Astrocyte of the hippocampus (primary cell): ENCODE data around the gene HECA.
"Not testable (repeated sequence)": the region's sequence is repeated elsewhere in the genome, so short reads cannot be mapped to it uniquely, and the experiment has no call there.

ENCODE experiments used
- DNase-seq: peaks from one replicate; pipeline ENCODE4 v3.0.0; 2011; ENCODE audit warnings: low read depth, low spot score

HECA gene

DNA sequence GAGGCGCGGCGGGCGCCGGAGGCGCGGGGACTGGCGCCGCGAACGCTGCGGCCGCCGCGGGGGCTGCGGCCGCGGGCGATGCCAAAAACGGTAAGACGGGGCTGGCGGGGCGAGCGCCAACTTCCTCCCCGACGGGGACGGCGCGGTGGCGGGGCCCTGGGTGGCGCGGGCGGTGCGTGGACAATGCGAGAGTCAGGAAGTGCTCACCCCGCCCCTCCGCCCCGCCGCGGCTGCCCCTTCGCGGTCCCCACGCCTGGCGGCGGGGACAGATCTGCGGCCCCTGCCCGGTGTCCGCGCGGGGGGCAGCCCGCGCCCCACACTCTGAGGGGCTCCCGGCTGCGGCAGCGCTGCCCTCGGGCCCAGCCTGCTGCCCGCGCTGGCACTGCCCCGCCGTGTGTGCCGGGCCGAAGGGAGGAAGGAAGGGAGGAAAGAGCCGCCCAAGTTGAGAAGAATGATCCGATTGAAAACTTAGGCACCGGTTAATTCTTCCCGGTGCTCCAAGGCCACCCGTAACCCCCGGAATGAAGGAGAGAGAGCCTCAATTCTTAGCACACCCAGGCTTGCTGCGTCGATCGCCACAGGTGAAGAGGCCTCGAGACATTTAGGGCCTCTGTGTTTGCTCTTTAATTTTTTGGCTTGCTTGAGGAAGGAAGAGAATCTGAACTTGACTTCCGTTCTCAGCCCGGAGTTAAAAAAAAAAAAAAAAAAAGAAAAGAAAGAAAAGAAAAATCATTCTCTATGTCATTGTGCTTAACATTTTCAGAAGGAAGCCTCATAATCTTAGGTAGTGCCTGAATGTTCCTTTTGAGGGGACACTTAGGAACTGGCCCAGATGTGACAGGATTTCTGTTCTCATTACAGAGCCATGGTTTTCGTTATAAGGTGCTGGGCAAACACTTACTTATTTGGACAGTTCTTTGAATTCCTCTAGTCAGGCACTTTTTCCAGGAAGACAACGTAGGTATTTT is 982 bp downstream of the HECA start:
- DNase-seq, result peak; percentile 58

DNA sequence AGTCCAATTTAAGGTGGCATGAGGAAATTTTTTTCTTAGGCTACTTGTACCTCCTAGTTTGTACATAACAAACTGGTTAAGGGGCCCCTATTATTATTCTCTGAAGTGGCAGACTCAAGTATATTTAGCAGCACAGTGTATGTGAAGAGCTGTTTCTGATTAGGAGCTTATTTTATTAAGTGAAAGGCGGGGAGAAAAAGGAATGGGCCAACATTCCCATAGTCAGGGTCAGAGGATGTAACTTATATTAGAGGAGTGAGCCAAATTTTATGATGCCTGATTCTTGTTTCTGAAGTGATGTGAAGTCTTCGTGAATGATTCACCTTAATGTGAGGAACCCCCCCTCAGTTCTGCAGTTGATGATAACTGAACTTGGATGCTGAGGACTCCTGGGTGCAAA is 2.8 kb downstream of the HECA start:
- no peak for DNase-seq

DNA sequence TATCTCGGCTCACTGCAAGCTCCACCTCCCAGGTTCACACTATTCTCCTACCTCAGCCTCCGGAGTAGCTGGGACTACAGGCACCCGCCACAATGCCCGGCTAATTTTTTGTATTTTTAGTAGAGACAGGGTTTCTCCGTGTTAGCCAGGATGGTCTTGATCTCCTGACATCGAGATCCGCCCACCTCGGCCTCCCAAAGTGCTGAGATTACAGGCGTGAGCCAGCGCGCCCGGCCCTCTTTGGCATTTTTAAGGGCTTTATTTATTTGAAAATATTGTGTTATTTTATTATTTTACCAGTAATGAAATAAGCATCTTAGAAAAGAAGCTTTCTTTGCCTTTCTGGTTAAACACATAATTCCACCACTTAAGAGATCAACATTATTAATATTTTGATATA is 6.0 kb downstream of the HECA start:
- not testable (repeated sequence) for DNase-seq

DNA sequence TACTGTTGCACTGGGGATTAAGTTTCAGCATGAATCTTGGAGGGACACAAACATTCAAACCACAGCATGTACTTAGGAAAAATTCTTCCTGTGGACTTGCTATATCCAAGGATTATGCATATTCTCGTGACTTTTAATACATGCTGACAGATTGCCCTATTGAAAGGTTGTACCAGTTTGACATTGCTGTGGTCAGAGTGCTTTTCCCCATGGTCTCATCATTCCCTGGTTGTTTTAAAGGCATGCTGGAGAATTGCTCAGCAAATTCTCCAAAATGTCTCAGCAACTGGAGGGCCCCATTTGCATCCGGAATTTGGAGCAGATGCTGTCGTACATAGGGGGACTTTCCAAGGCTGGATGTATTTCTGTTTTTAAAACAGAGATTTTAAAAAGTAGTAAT is 7.4 kb downstream of the HECA start:
- no peak for DNase-seq

DNA sequence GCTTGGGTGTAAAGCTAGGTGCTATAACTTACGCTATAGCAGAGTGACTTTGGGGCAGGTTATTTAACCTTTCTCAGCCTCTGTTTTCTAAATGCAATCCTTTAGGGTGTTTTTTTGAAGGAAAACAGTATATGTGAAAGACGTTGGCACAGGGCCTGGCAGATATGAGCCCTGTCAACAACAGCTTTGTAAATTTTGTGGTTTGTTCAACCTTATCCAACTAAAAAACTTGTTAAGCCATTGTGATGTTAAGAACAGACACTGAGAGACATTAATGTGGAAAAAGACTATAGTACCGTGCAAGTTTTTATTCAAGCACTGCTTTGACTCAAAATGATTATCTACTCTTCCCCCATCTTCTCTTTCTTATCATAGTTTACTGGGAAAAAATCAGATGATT is 8.2 kb downstream of the HECA start:
- DNase-seq, result no peak

DNA sequence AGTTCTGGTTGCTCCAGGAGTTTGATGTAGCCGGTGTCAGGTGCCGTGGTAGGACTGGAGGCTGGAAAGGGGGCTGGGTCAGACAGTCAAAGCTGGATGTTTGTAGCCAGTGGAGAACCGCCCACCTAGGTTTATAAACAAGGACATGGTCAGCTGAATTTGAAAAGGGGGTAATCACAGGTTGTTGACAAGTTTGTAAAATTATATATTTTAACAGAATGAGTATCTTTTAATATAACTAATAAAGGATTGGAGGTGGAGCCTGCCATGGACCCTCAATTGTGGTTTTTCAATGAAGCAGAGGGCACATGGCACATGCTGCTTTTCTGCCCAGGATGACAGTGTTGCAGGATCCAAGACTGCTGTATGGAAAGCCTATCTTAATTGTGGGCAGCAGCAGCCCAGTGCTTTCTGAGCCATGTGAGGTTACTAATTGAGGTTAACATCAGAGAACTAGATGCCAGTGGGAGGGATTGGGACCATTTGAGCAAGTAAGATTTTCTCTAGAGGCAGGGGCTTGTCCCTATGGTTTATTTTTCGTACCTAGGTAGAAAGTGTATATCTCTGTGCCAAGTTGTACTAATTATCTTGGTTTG is 9.7 kb downstream of the HECA start:
- no peak for DNase-seq

DNA sequence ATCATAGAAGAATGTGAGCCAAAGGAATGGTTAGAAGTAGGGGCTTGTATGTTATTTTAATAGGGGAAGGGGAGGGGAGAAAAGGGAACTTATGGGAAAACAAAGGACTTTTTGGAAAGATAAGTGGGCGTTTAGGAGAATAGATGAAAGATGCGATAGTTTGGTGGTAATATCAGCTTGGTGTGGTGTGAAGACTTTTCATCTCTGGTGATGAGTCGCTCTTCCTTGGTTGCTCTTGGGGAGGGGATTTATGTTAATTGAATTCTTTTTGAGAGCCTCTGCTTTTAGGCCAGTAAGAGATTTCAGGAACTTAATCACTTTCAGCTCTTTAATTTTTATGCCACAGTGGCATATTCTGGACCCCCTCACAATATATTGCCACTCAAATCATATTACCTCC is 10.8 kb downstream of the HECA start:
- no peak for DNase-seq

DNA sequence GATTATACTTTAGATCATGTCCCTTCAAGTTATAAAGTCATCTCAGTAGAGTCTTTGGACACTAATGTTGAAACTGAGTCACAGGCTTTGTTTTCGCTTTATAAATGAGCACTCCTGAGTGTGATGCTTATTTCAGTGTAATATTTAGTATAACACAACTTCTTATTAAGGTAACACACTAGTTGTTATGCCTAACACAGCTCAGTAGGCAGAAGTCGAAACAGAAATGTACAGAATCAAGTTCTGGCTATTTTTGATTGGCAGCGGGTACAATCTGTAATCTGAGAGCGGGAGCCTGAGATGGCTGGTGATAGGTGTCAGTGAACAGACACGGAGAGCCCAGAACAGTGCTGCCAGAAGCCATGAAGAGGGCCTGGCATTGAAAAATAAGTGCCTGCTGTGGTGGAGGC is 11.4 kb downstream of the HECA start:
- no peak for DNase-seq

DNA sequence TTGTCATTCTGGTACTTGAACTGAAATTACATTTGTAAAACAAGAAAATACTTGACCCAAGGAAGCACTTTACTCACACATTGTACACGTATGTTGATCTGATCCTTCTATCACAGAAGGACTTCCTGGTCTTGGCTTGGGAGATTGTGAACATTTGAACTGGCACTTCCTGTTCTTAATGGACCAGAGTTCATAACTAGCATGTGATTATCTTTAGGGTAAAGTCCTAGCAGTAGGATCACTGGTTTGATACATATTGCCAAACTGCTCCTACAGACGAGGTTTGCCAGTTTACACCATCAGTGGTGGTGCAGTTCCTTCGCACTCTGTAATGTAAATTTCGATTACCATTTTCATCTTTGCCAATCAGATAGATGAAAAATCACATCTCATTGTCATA is 12.7 kb downstream of the HECA start:
- no peak for DNase-seq

DNA sequence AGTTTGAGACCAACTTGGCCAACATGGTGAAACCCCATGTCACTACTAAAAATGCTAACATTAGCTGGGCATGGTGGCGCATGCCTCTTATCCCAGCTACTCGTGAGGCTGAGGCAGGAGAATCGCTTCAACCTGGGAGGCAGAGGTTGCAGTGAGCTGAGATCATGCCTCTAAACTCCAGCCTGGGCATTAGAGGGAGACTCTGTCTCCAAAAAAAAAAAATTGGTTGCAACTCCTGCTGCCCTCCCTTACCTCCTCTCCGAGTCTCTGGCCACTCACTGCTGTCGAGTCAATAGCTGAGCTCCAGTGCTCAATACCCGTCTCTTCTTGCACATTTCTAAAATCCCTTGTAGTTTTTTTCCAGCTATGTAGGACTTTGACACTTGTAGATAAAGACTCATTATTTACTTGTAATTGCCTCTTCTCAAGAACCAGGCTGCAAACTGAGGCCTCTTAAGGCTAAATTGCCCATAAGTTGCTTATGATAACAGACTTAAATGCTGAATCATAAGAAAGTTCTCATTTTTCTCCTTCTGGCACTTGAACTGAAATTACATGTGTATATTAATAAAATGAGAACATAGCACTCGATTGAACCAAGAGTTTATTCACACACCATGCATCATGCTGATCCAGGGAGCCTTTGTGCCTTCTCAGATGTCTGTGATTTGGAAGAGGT is 13.8 kb downstream of the HECA start:
- DNase-seq, result no peak

DNA sequence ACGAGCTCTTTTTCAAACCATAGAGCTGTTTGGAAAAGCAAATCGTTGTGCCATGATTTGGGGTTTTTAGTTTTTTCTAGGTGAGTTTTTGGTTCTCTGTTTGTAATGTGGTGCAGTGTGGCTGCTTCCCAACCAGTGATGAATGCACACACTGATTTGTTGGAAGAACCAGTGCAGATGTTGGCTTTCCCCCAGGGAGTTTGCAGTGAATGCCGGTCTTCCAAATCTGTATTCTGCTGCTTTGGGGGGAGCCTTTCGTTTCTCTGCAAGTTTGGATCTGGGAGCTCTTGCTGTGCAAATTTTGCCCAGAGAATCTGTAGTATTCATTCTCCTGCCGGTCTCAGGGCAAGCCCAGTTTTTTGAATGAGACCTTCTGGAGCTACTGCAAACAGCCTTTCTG is 14.5 kb downstream of the HECA start:
- DNase-seq, result peak; percentile 51

DNA sequence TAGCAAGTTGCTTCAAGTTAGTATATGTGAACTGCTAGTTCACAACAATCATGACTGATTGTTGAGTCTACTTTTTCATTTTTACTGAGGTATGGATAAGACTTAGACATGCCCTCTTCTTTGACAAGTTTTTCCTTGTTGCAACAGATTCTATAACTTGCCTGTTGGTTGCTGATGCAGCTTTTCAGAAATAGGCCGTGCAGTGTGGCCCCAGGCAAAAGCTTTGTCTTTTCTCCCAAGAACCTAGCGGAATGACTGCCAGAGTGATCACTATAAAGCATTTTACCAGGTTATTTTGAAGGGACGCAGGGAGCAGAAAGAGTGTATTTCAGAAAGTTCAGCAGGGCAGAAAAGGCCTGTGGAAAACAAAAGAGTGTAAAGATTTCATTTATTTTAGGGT is 16.0 kb downstream of the HECA start:
- peak; percentile 25 for DNase-seq

DNA sequence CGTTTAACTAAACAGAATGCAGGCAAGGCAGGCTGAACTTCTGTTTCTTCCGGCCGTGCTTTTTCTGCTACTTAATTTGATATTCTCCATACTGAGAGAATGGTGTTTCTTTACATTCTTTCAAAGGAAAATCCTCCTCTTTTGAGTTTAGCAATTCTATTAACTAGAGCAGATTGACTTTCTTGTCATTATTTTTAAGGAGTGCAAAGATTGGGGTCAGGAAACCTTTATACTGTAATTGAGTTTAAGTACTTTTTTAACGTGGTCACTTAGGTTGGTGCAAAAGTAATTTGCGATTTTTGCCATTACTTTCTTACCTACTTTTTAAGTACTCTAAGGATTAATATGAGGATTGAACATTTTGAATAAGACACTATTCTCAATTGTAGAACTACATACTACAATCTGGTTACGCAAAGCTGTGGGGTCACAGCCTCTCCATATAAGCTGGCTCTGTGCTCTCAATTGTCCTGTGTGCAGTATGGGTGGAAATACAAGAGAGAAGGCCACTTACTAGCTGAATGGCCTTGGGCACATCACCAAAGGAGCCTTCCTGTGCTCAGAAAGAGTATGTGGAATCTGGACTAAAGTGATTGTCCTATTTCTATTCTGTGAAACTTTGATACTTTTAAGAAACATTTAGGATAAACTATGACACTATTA is 16.7 kb downstream of the HECA start:
- no peak for DNase-seq

DNA sequence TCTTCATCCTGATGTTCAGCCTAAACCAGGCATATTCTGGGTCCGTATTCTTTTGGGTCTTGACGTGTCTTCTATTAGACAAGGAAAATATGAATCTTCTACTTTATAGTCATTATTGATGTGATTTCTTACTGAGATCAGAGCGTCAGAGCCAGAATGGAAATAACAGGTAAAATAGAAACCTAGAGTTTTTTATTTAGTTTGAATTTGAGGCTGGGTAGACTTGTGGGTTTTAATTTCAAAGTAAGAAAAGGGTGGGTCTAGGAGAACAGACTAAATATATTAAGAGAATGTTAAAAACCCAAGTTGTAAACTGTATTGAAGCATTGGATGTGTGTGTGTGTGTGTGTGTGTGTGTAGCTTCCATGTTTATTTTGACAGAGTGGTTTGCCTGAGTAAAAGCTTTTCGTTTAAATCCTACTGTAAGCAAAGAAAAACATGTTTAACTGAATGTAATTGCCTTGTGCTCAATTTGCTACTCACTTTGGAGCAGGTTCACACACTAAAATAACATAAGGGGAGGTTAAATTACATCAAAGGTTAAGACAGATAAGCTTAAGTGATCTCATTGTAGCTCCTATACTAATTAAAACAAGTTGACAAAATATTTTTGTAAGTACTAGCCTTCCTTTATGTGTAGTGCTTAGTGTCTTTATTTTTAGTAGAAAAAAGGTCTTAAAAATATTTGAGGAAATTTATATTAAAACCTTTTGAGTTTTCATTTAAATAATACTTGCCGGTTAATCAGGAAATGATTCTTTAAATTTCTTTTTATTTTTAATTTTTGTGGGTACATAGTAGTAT is 17.4 kb downstream of the HECA start:
- DNase-seq, result no peak

DNA sequence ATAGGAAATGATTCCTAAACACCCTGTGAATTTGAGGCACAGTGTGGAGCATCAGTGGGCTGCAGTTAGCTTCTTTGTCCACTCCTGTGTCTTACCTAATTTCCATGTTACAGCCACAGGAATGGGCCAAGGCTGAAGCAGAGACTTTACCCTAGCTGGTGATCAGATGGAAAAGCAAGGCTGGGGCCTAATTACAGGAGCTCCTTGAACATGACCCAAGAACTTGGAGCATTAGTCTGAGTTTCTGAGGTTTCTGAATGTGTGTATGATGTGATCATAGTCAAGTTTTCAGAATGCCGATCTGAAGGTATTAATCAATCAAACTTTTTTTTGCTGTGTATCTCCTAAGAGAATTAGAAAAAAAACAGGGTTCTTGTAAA is 18.0 kb downstream of the HECA start:
- peak; percentile 75 for DNase-seq

DNA sequence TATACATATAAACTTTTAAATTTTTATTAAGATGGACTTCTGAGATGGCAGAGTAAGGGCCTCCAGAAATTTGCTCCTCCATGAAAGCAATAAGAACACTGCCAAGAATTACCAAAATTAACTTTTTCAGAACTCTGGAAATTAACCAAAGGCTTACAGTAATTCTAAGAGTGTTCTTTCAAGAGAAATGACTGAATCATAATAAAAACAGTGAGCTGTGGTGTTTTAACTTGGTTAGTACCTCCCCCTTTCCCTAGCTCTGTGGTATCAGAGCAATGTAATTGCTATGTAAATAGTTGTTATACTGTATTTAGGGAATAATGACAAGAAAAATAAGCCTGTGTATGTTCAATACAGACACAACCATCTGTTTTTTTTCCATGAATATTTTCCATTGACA is 19.0 kb downstream of the HECA start:
- DNase-seq, result peak; percentile 49

DNA sequence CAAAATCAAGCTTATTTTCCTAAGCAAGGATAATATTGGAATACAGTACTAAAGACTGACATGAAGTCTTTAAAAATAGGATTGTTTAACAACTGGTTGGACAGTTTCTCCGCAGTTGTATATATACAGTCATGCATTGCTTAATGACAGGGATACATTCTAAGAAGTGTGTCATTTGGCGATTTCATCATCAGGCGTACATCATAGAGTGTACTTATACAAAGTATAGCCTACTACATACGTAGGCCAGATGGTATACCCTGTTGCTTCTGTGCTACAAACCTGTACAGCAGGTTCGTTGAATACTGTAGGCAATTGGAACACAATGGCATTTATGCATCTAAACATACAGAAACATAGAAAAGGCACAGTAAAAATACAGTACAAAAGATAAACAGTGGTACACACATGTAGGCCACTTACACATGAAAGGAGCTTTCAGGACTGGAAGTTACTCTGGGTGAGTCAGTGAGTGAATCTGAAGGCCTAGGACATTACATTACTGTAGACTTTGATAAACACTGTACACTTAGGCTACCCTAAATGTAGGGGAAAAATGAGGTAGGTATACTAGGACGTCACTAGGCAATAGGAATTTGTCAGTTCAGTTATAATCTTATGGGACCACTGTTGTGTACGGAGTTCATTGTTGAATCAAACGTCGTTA is 20.1 kb downstream of the HECA start:
- no peak for DNase-seq

DNA sequence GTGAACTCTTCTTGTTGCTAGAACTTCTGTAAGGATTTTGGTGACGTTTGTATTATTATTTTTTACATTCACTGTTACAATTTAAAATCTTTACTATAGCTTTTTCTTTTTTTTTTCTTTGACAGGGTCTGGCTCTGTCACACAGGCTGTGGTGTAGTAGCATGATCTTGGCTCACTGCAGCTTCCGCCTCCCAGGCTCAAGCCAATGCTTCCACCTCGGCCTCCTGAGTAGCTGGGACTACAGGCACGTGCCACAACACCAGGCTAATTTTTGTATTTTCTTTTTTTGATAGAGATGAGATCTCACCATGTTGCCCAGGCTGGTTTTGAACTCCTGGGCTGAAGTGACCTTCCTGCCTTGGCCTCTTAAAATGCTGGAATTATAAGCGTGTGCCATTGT is 21.2 kb downstream of the HECA start:
- no peak for DNase-seq

DNA sequence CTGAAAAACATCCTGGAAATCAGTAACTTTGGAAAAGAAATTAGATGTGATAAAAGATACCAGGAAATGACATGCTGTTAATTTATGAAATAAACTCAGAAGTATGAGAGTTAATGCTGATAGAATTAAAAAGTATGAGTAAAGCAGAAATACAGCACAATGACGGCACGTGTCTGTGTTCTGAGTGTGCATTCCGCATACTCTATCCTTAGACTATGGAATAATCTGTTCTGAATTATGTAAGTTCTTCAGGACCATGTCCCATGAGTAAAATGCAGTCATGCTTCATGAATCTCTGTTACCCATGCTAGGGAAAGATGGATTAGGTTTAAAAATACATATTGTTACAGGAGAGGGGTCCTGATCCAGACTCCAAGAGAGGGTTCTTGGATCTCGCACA is 21.7 kb downstream of the HECA start:
- DNase-seq, result no peak

DNA sequence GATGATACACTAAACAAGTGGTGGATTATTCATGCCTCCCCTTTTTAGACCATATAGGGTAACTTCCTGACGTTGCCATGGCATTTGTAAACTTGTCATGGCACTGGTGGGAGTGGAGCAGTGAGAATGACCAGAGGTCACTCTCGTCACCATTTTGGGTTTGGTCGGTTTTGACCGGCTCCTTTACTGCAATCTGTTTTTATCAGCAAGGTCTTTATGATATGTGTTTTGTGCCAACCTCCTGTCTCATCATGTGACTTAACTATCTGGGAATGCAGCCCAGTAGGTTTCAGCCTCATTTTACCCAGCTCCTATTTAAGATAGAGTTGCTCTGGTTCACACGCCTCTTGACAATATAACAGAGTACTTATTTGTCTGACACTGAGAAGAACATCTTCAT is 22.2 kb downstream of the HECA start:
- not testable (repeated sequence) for DNase-seq

DNA sequence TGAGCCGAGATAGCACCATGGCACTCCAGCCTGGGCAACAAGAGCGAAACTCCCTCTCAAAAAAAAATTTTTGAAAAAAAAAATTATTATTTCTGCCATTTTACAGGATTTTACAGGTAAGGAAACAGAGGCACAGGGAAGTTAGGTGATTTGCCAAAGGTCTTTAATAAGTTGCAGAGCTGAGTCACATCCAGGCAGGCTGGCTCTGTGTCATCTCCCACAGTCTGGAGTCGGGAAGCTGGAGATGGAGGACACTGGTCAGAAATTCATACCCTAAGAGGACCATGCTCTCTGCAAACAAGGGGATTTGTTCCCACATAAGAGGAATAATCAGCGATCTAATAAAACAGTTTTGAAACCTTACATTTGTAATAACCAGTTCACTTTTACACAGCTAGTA is 24.1 kb downstream of the HECA start:
- no peak for DNase-seq
